Fibroblast of lung (primary cell): Measurements from ENCODE around the gene MTHFSD. TPM values are rescaled to one million over a fixed set of nuclear protein-coding genes. Genes with fewer than 3 reads are reported as not detected.

Source experiments
- DNase-seq, 2 donors: peaks; one replicate each; pipeline versions ENCODE4 v3.0.0 to v3.0.0-alpha.2; 2010; ENCODE audit warnings: low read depth in 2 of 2
- H2AFZ ChIP-seq: 2 replicates; pipeline ENCODE4 v1.5.1; 2012; ENCODE audit warnings: low read length, control low read depth, inconsistent platforms
- H3K27ac ChIP-seq: 2 replicates; pipeline ENCODE4 v1.5.1; 2011; ENCODE audit warnings: low read length, control low read depth; ENCODE audit not compliant: insufficient read depth
- H3K27me3 ChIP-seq: 2 replicates; pipeline ENCODE4 v1.5.1; 2011; ENCODE audit warnings: mild to moderate bottlenecking, low read length; ENCODE audit not compliant: control insufficient read depth, insufficient read depth
- H3K36me3 ChIP-seq: 2 replicates; pipeline ENCODE4 v1.5.1; 2011; ENCODE audit warnings: low read length; ENCODE audit not compliant: control insufficient read depth, insufficient read depth
- H3K4me1 ChIP-seq: 2 replicates; pipeline ENCODE4 v1.5.1; 2011; ENCODE audit warnings: low read length; ENCODE audit not compliant: control insufficient read depth, insufficient read depth; ENCODE audit errors: extremely low read depth
- H3K4me2 ChIP-seq: 2 replicates; pipeline ENCODE4 v1.5.1; 2011; ENCODE audit warnings: low read length, control low read depth; ENCODE audit not compliant: insufficient read depth; ENCODE audit errors: extremely low read depth
- H3K4me3 ChIP-seq, 4 experiments: fragments of 200-600 bp in 1 of 4; sonication (generic) in 1 of 4; replicated peaks in 1 of 4; 2 replicates each; pipeline ENCODE4 v1.5.1; 2011 to 2016; ENCODE audit warnings: low read length in 4 of 4, low read depth in 3 of 4, mild to moderate bottlenecking in 3 of 4, control low read depth in 2 of 4, inconsistent platforms in 1 of 4, mixed read lengths in 1 of 4; ENCODE audit not compliant: insufficient read depth in 1 of 4; ENCODE audit errors: control extremely low read depth in 1 of 4
- H3K79me2 ChIP-seq: 2 replicates; pipeline ENCODE4 v1.5.1; 2012; ENCODE audit warnings: mild to moderate bottlenecking, low read length, inconsistent platforms; ENCODE audit not compliant: control insufficient read depth, insufficient read depth
- H3K9ac ChIP-seq: 2 replicates; pipeline ENCODE4 v1.5.1; 2011; ENCODE audit warnings: mild to moderate bottlenecking, low read length, control low read depth; ENCODE audit not compliant: insufficient read depth
- H3K9me3 ChIP-seq: 2 replicates; pipeline ENCODE4 v1.5.1; 2012; ENCODE audit warnings: low read depth, low read length; ENCODE audit not compliant: control insufficient read depth, insufficient read depth
- H4K20me1 ChIP-seq: 2 replicates; pipeline ENCODE4 v1.5.1; 2011; ENCODE audit warnings: low read length; ENCODE audit not compliant: control insufficient read depth, insufficient read depth; ENCODE audit errors: extremely low read depth
- EZH2 ChIP-seq: IDR thresholded peaks from 2 replicates; pipeline ENCODE4 v1.5.1; 2012; ENCODE audit warnings: low read length, control low read depth, mild to moderate bottlenecking; ENCODE audit errors: missing control alignments
- polyA plus RNA-seq, 2 donors: library from polyadenylated mRNA; depleted of rRNA in 1 of 2; stranded (reverse) in 1 of 2; unstranded in 1 of 2; fragments of >200 nt; gene quantifications; 2 replicates each; pipeline ENCODE4 v1.2.1, GENCODE V29; 2011 to 2012; ENCODE audit warnings: missing spikeins in 1 of 2
- total RNA-seq: library from RNA; depleted of rRNA; stranded (reverse); fragments of >200 nt; gene quantifications from 2 replicates; pipeline ENCODE4 v1.2.1, GENCODE V29; 2014
- TF ChIP-seq, protein P1 (sequence below), 2 donors: IDR thresholded peaks in 1 of 2; conservative IDR thresholded peaks in 1 of 2; 1 replicate in 1 of 2; 2 replicates in 1 of 2; pipeline ENCODE4 v1.5.1; 2011 to 2012; ENCODE audit warnings: low read length in 2 of 2, control low read depth in 1 of 2, inconsistent platforms in 1 of 2, low read depth in 1 of 2, mild to moderate bottlenecking in 1 of 2

The MTHFSD gene
- total and polyA plus RNA-seq, 2 donors (not counting 1 experiment from before 2014, with no cell fraction given): 13.1 to 19.3 TPM

DNA sequence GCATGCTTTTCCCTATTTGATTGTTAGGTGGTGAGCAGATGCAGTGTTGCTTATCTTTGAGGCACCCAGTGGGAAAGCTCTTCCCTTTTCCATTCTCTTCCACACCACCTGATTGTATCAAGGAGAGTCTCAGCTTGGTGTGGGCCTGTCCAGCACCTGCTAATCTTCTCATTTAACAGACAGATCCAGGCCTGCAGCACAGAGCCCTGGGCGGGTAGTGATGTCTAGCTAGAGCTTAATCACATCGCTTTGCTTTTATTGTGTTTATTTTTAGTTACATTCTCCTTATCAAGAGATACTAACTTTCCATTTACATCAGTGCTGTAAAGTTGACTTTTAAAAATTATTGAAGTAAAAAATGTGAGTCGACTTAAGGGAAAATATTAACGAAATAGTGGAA, 47.5 kb upstream of the MTHFSD start:
- TF ChIP-seq EZH2: no peak
- TF ChIP-seq, protein P1, sequence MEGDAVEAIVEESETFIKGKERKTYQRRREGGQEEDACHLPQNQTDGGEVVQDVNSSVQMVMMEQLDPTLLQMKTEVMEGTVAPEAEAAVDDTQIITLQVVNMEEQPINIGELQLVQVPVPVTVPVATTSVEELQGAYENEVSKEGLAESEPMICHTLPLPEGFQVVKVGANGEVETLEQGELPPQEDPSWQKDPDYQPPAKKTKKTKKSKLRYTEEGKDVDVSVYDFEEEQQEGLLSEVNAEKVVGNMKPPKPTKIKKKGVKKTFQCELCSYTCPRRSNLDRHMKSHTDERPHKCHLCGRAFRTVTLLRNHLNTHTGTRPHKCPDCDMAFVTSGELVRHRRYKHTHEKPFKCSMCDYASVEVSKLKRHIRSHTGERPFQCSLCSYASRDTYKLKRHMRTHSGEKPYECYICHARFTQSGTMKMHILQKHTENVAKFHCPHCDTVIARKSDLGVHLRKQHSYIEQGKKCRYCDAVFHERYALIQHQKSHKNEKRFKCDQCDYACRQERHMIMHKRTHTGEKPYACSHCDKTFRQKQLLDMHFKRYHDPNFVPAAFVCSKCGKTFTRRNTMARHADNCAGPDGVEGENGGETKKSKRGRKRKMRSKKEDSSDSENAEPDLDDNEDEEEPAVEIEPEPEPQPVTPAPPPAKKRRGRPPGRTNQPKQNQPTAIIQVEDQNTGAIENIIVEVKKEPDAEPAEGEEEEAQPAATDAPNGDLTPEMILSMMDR (conservative IDR thresholded peaks at IDR 0.05 in 1 of 2, IDR thresholded peaks at IDR 0.05 in 1 of 2; ENCODE audit: low read depth in 1 of 2, low read length in 2 of 2): no peak
- no peak overlapping the region for H2AFZ ChIP-seq
- no peak for DNase-seq
- no peaks in the 10 kb centered on the region for H4K20me1 ChIP-seq
- H3K9ac ChIP-seq: no peak overlapping the region
- H3K4me2 ChIP-seq: no peak overlapping the region
- H3K27ac ChIP-seq: no peak overlapping the region
- H3K4me3 ChIP-seq: no peak overlapping the region
- peaks cover 2% of the 10 kb centered on the region for H3K4me1 ChIP-seq
- no peaks in the 10 kb centered on the region for H3K79me2 ChIP-seq
- no peaks in the 10 kb centered on the region for H3K27me3 ChIP-seq
- H3K36me3 ChIP-seq: no peaks in the 10 kb centered on the region
- no peaks in the 10 kb centered on the region for H3K9me3 ChIP-seq

DNA sequence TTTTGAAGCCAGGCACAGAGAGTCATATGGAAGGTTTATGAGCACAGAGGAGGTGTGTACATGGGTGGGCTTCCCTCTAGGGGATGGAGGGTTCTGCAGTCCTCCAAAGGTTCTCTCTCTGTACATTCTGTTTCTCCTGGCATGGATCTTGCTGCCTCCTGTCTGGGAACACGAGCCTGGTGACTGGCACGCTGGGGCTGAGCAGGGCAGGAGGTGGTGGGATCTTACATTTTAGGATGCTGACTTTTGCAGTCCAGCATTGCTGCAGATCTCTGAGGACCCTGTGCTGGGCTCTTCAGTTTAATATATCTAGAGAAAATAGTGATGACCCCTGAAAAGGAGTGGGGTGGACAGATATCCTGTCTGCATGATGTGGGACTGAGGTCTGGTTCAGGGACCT, 46.3 kb upstream of the MTHFSD start:
- Histone ChIP-seq H3K27me3 (no peaks in the 10 kb centered on the region), H3K36me3 (no peaks in the 10 kb centered on the region), H3K9me3 (no peaks in the 10 kb centered on the region), H3K9ac (no peak overlapping the region), H2AFZ (no peak overlapping the region), H3K79me2 (no peaks in the 10 kb centered on the region), H3K27ac (no peak overlapping the region), H3K4me2 (no peak overlapping the region), H4K20me1 (no peaks in the 10 kb centered on the region), H3K4me3 (no peak overlapping the region), H3K4me1 (peaks cover 2% of the 10 kb centered on the region)
- no peak for DNase-seq
- no peak for TF ChIP-seq EZH2
- TF ChIP-seq, protein P1 (conservative IDR thresholded peaks at IDR 0.05 in 1 of 2, IDR thresholded peaks at IDR 0.05 in 1 of 2; ENCODE audit: low read depth in 1 of 2, low read length in 2 of 2): no peak

DNA sequence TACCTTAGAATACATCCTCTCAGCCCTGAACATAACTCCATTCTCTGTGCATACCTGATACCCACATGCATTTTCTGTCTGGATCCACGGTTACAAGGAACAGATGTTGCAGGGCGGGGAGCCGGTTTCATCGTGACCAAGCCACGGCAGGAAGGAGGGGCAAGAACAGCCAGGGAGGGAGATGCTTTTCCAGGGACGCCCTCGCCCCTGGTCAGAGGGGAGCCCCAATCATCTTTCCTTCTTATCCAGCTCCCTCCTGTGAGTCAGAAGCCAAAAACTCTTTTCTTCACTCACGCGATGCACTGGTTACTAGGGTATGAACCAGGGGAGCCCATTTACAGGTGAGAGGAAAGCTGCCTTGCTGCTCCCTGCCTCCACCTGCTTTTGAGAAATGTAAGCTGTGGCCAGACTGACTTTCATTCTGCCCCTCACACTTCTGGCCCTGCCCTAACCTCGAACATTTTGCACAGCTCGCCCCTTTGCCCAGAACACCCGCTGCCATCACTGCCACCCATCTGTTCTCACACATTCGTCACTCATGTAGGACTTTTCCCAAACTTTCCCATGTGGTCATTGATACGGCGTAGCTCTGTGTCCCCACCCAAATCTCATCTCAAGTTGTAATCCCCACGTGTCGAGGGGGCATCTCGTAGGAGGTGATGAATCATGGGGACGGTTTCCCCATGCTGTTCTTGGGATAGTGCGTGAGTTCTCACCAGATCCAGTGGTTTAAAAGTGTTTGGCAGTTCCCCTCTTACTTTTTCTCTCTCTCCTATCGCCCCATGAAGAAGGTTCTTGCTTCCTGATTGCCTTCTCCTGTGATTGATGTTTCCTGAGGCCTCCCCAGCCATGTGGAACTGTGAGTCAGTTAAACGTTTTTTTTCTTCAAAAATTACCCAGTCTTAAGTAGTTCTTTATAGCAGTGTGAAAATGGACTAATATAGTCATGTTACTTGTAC, 43.9 kb upstream of the MTHFSD start:
- Histone ChIP-seq H3K4me1 (peaks cover 5% of the 10 kb centered on the region), H3K27me3 (no peaks in the 10 kb centered on the region), H3K4me3 (no peak overlapping the region), H3K9ac (no peak overlapping the region), H3K4me2 (no peak overlapping the region), H3K9me3 (no peaks in the 10 kb centered on the region), H2AFZ (peak overlapping the region; percentile 9), H3K36me3 (no peaks in the 10 kb centered on the region), H3K27ac (no peak overlapping the region), H4K20me1 (no peaks in the 10 kb centered on the region), H3K79me2 (no peaks in the 10 kb centered on the region)
- DNase-seq: peak in 1 of 2 donors; percentile 72
- TF ChIP-seq EZH2: no peak
- TF ChIP-seq, protein P1 (conservative IDR thresholded peaks at IDR 0.05 in 1 of 2, IDR thresholded peaks at IDR 0.05 in 1 of 2; ENCODE audit: low read depth in 1 of 2, low read length in 2 of 2): no peak
